NCI-H1105 (cell line): ENCODE data around the gene CRTC3.

Source experiments
- DNase-seq: peaks from one replicate; lab custom pipeline; 2025; lab: John Stamatoyannopoulos, UW

Gene CRTC3

DNA sequence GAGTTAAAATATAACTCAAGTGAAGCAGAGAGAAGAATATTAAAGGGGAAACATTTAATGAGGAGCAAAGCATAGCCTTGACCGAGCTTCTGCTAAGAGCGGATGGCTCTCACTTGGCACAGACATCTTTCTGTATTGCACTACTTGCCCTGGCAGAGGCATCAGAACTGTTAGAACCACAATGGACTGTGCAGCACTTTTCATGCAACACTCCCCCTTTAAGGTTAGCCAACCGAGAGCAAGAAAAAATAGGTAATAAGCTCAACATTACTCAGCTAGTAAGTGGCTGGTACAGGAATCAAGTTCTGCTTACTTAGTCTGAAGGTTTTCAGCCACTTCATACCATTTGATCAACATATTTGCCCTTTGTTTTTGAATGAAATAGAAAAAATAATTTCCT, 33.7 kb downstream of the CRTC3 start:
- no peak for DNase-seq

DNA sequence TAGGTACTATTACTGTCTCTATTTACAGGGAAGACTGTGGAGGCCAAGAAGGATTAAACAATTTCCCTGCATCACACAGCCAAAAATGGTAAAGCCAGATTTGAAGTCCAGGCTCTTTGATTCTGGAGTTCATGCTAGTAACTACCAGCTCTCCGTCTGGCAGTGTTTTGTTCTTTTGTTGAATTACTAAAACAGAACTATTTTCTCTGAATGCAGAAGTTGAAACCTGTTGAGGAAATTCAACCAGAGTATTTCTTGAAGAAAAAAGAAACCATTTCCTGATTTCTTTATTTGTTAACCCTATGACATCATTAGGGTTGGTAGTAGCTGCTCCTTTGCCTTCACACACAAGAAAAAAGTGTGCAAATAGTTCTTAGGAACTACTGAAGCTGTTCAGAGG, 34.3 kb downstream of the CRTC3 start:
- no peak for DNase-seq

DNA sequence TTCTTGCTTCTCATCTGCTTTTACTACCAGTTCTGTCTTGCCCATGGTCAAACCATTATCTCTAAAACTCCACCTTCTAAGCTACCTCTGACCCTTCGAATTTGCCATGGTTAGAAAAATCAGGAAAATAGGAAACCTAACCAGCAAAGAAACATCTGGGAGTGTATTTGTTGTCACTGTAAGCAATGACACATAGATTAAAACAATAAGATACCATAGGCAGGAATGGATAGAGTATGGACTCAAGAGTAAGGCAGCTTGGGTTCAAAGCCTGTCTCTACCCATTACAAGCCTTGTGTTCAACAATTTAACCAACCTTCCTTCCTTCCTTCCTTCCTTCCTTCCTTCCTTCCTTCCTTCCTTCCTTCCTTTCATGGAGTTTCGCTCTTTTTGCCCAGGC, 34.9 kb downstream of the CRTC3 start:
- DNase-seq = no peak

DNA sequence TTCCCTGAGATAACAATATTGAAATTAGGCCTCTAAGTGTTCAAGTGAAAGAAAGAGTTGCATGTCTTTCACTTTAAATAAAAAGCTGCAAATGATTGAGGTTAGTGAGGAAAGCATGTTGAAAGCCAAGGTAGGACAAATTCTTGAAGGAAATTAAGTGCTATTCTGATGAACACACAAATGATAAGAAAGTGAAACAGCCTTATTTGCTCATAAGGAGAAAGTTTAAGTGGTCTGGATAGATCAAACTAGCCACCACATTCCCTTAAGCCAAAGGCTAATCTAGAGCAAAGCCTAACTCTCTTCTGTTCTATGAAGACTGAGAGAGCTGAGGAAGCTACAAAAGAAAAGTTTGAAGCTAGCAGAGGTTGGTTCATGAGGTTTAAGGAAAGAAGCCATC, 36.1 kb downstream of the CRTC3 start:
- DNase-seq = no peak

DNA sequence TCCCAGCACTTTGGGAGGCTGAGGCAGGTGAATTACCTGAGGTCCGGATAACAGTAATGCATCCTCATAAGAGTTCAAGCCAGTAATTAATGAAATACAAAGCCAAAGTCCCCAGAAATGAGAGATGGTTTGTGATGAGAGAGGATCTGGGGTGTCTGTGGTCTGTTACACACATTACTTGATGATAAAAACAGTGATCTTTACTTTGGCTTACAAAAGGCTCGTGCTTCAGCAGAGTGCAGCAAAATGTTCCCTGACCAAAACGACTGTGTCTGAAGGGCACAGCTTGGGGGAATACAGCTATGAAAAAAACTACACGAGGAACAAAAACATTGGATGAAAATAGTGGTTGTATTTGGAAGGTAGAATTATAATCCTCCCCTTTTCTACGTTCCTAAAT, 40.9 kb downstream of the CRTC3 start:
- DNase-seq = no peak

DNA sequence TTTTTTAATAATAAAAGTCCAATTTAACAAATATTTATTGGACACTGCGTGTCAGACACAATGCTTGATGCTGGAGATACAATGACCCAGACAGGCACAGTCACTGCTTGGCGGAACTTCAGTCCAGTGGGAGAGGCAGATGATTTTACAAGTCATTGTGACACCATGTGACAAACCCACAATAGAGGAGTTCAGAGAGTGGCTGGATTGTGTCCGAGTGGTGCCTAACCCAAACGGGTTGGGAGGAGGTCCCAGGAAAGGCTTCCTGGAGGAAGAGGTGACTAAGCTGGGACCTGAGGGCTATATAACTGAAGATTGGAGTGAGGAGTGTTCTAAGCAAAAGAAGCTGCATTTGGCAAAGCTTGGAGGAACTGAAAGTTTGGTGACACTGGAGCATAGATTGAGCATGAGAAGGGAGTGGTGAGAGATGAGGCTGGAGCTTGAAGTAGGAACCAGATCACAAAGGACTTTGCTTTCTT, 41.4 kb downstream of the CRTC3 start:
- no peak for DNase-seq

DNA sequence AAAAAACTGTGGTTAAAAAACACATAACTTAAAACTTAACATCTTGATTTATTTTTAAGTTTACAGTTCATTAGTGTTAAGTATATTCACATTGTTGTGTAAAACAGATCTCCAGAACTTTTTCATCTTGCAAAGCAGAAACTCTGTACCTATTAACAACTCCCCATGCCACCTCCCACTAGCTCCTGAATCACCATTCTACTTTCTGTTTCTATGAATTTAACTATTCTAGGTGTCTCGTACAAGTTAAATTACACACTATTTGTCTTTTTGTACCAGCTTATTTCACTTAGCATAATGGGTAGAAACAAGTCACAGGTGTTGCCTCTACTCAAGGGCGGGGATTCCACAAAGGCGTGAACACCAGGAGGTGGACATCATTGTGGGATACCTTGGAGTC, 43.2 kb downstream of the CRTC3 start:
- no peak for DNase-seq

DNA sequence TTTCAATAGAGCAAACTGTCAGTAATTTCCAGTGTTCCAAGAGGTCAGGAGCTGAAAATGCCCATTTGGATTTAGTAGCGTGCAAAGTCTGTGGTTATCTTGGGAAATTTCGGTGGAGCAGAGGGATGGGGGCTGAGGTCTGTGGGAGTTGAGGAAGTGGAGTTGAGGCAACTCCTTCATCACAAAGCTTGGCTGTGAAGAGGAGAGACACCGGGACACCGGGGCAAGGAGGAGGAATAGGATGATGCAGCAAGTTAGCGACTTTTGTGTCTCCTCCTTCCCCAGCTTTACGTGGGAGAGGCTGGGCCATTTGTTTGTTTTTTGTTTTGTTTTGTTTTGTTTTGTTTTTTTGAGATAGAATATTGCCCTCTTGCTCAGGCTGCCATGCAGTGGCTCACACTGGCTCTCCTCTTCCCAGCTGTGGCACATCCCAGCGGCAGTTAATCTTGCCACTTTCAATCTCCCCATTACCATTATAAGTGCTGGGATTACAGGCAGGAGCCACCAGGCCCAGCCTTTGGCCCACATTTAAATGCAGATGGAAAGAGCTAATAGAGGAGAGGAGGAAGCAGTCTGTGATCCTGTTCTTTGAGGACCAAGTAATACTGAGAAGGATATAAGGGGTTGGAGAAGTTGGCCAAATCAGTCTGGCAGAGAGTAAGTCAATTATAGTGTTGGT, 47.1 kb downstream of the CRTC3 start:
- DNase-seq = no peak

DNA sequence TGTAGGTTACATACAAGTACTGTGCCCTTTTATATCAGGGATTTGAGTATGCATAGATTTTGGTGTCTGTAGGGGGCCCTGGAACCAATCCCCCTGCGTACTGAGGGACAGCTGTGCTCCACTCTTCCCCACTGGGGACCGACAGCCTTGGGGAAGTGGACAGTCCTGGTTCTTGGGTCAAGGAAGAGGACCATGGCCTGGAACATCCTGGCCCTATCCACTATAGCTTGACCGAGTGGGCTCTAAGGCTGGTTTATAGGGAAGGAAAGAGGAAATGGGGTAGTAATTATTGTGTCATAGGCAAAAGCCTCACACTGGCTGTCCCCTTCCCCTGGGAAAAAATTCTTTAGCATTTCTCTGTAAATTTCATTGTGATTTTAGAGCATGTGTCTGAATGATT, 49.5 kb downstream of the CRTC3 start:
- no peak for DNase-seq

DNA sequence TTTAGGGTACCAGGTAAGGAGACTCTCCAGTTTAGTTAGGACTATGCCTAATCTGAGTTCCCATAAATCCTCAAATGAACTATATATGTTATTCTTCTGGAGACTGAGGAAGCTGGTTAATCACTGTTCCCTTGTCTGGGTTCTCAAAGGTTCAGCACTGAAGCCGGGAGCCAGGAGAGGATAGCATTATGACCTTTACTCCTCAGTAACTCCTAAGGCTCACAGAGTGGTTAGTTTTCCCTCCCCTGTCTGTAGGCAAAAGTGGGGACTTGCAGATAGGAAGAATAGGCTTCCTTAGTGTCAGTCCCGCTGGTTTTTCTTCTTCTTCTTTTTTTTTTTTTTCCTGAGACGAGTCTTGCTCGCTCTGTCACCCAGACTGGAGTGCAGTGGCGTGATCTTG, 50.4 kb downstream of the CRTC3 start:
- DNase-seq = no peak

DNA sequence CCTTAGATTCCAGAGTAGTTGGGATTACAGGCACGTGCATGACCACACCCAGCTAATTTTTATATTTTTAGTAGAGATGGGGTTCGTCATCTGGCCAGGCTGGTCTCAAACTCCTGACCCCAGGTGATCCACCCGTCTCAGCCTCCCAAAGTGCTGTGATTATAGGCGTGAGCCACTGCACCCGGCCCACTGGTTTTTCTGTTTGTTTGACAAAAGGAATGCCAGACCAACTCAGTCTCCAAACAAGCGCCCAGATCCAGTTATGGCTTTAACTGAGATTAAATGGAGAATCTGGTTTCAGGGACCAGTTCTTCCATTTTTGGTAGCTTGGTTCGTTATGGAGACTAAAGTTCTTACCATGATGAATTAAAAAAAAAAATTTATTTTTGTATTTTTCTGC, 50.8 kb downstream of the CRTC3 start:
- no peak for DNase-seq

DNA sequence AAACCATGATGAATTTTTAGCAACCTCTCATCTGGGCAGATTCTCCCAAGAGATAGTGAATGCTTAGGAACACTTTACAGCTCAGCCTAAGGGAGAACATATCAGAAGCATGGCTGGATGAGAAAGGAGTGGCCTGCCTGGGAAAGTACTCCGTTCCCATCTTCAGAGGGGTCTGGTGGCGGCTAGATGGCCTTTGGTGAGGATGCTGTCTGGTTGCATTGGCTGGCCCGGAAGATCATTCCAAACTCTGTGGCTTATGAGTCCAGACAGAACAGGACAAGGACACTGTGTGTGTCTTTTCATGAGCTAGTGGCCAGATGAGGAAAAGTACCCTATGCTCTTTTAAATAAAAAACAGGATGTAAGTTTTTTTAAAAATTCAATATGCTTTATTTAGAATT, 51.2 kb downstream of the CRTC3 start:
- no peak for DNase-seq

DNA sequence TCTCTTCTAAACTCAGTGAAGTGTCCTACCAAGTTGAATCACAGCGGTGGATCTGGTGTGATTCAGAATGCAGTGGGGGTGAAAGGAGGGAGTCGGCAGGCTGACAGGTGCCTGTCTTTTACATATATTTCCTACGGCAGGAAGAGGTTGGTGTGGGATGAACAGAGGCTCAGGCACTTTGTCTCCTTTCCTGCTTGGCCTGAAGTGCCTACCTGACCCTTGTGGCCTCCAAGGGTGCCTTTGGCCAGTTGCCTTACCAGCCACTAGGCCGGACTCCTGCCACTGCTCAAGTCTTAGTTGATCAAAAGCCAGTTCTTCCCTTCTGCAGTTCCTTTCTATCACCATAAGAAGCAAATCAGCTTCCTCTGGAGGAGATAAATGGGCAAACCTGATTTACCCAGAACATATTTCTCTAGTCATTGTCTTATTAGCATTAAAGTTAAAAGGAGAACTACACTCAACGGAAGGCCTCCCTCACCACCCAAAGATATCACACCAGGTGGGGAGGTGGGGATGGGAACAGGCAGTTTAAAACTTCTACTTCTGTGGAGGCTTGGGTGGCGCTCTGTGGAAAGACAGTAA, 52.1 kb downstream of the CRTC3 start:
- DNase-seq = no peak

DNA sequence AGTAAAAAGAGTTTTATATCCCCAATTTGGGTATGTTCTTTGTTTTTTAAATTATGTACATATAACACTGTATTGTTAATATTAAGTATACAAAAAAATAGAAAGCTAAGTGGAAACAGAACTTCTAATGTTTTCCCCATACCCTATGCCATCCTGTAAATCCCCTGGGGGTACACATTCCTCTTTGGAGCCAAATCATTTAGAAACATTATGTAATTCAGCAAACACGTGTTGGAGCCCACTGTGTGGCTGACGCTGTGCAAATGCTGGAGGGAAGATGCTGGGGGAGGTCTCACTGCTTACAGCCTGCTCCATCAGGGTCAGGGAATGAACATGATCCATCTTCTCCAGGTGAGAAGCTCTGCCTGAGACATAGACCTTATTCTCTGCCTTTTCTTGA, 52.8 kb downstream of the CRTC3 start:
- DNase-seq = no peak

DNA sequence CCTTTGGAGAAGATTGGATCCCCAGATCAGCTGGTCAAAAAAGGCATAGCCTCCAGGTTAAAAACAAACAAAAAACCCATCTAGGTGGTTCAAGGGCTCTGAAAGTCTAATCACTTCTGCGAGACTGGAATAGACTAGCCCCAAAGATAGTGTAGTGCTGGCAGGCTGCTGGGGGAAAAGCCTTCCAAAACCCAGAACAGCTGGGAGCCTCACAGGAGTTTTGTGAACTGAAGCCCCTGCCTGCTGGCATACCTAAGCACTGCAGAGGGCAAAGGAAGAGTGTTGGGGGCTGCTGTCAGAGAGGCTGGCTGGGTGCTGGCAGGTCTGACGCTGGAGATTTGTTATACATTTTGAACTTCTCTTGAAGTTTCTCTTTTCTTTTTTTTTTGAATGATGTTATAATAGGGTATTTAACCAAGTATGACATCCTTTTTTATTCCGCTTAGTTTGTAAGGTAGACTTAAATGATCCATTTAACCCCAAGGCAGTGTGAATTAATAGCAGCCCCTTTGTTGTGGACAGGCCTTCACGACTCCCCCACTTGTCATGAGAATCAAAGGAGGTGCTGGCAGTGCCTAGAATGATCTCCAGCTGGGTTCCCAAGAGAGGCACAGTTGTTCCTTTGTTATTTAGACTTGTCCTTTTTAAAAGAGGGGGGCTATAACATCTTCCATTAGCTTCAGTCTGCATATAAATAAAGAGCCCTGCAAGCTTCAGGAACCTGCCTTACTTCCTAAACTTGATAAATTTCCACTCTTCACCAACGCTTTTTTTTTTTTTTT, 53.9 kb downstream of the CRTC3 start:
- DNase-seq = no peak

DNA sequence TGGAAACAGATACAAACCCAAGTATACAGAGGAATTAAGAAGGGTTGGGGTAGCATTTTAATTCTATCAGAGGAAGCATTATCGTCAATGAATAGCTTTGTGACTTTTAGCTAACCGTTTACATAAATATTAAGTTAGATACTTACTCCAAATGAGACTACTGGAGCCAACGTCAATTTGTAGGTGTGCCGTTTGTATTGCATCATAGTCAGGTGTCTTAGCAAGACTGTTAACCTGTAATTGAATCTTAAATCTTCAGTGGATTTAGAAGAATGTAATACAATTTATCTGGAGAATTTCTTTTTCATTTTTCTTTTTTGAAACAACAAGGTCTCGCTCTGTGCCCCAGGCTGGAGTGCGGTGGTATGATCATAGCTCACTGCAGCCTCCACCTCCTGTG, 55.1 kb downstream of the CRTC3 start:
- no peak for DNase-seq

DNA sequence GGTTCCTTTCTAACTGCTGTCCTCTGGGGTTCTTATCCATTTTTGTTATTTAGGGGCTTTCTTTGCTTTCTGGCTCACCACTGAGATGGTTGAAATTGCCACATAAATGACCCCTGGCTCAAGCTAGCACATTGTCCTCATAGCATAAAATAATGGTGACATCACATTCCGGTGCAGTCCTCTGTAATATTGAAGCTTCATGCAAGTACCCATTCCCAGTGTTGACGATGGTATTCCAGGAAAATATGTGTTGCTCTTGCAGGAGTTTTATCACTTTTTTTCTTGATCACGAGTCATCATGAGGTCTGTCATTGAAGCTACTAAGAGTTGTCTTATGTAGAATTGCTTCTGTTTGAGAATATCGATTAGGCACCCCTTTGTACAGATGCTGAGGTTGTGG, 56.1 kb downstream of the CRTC3 start:
- DNase-seq = no peak

DNA sequence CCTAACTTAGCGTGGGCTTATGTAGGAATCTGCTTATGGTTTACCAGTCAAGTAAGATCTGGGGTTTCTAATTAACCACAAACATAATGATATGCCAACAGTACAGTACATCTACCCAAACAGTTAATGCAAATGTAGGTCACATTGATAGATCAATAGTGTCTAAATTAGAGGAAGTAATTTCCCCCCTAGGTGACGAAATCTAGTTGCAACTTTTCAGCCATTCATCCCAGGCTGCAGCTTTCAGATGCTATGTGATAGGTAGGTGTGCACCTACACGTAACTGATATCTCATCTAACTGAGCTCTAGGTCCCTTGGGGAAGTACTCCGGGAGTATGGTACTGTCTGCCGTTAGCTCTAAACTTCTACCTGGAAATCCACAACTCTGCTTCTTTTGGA, 57.2 kb downstream of the CRTC3 start:
- DNase-seq = no peak

DNA sequence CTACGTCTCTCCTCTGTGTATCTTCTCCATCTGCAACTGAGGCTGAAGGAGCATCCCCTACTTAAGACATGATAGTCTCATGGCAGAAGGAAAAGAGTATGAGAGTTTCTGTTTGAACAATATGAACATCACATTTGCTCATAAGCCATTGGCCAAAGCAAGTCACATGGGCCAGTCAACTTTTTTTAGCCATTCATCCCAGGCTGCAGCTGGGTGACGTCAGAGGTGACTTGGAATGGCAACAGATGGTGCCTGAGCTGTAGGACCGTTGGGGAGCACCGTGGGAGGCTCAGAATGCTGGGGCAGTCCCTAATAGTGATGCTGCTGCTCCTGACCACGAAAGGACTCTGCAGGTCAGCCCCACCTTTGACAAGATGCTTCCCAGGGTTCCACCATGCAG, 58.7 kb downstream of the CRTC3 start:
- no peak for DNase-seq

DNA sequence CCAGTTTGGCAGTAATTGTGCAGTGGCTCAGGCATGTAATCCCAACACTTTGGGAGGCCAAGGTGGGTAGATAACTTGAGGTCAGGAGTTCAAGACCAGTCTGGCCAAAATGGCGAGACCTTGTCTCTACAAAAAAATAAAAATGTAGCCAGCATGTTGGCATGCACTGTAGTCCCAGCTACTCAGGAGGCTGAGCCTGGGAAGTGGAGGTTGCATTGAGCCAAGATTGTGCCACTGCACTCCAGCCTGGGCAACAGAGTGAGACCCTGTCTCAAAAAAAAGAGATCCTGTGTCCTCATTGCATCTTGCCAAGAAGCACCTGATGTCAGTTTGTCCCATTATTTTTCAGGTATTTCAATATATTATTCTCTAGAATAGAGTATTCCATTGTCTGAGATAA, 61.8 kb downstream of the CRTC3 start:
- DNase-seq = no peak

DNA sequence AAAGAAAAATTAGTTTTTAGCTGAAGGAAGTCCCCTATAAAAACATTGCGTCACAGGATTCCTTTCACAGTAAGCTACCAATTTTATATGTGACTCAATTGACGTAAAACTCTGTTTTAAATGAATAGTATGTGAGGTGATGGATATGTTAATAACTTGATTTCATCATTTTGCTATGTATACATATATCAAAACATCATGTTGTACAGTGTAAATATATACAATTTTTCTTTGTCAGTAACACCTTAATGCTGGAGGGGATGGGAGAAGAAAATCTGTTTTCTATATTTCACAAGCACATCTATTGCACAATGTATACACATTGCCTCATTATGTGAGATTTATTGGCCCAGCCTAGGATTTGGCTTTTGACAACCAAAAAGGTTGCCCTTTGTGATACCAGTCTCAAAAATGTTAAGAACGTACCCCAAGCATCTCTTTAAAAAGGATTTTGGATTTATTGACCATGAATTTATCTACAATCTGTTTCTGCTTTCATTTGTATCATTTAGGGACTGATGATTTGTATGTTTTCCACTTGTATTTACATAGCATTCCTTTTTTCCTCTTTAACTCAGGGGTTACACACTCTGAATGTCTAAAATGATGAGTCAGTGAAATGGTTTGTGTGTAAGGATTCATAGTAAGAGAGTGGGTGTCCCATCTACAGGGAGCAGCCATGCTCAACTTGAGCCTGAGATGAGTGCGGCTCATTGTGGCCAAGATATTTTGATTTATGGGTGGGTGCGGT, 62.6 kb downstream of the CRTC3 start:
- no peak for DNase-seq

DNA sequence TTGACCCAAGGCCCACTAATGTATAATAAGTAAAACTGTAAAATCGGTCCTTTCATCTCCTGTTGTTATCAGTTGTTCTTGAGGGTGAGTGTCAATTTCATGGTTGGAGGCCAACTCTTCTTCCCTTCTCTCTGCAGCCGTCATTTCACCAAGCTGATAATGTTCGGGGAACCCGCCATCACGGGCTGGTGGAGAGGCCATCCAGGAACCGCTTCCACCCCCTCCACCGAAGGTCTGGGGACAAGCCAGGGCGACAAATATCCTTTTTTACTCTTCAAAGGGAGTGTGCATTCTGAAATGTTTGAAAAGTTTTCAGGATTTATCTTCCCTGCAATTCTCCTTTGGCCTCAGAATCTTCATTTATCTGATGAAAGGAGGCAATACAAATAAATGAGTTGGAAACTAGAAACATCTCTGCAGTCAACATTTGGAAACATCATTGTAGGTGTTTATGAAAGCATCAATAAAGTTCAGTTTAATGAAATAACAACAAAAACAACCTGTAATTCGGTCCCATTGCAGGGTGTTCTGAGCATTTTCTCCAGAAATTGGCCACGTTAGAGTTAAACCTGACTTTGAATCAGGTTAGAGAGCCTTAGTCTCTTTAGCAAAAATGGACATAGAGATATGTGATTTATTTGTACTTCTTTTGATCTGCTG, 63.9 kb downstream of the CRTC3 start:
- no peak for DNase-seq
